Colonic mucosa (tissue), 4 donors: ENCODE measurements around the gene PCGF2. TPM values are rescaled to one million over a fixed set of nuclear protein-coding genes. Genes with fewer than 3 reads are reported as not detected.

Experiments
- DNase-seq: peaks from one replicate; pipeline ENCODE4 v3.0.0-alpha.2; 2020
- H3K27ac ChIP-seq: fragments of 200-600 bp; one replicate; pipeline ENCODE4 v1.8.0; 2021
- H3K27me3 ChIP-seq: fragments of 200-600 bp; one replicate; pipeline ENCODE4 v1.8.0; 2021
- H3K36me3 ChIP-seq: fragments of 200-600 bp; one replicate; pipeline ENCODE4 v1.8.0; 2021
- H3K4me1 ChIP-seq: fragments of 200-600 bp; one replicate; pipeline ENCODE4 v1.8.0; 2021; ENCODE audit warnings: mild to moderate bottlenecking
- H3K4me3 ChIP-seq: fragments of 200-600 bp; one replicate; pipeline ENCODE4 v1.8.0; 2021
- H3K9ac ChIP-seq, 2 donors: one replicate each; pipeline ENCODE4 v1.7.0; 2013; ENCODE audit warnings: control low read depth in 2 of 2, low read depth in 2 of 2, low read length in 2 of 2
- H3K9me3 ChIP-seq: fragments of 200-600 bp; one replicate; pipeline ENCODE4 v1.8.0; 2021
- intact Hi-C: fragments of 100-400 bp; cut with DNase I; formaldehyde crosslinking; loops from one replicate; pipeline ENCODE4 v1.14.1; 2022
- total RNA-seq, 2 donors: library from RNA; stranded (reverse); fragmentation: NEBNext Ultra II Directional in 1 of 2; extraction: Animal tissue kit (Norgen Biotek cat#: 25700) in 1 of 2; gene quantifications; one replicate each; pipeline ENCODE4 v1.2.1, GENCODE V29; 2021
- TF ChIP-seq, protein P1 (sequence below): fragments of 200-600 bp; IDR thresholded peaks from one replicate; pipeline ENCODE4 v1.8.0; 2022; ENCODE audit warnings: antibody characterized with exemption, mild to moderate bottlenecking
- donor health status: healthy.
- donor health status: DM: no; HTN: no; CAD: no.
- donor health status: DM: no; HTN: no; CAD: no.

PCGF2 gene
- total RNA-seq, 2 donors from 2014 or later = 27.2 to 45.5 TPM

DNA sequence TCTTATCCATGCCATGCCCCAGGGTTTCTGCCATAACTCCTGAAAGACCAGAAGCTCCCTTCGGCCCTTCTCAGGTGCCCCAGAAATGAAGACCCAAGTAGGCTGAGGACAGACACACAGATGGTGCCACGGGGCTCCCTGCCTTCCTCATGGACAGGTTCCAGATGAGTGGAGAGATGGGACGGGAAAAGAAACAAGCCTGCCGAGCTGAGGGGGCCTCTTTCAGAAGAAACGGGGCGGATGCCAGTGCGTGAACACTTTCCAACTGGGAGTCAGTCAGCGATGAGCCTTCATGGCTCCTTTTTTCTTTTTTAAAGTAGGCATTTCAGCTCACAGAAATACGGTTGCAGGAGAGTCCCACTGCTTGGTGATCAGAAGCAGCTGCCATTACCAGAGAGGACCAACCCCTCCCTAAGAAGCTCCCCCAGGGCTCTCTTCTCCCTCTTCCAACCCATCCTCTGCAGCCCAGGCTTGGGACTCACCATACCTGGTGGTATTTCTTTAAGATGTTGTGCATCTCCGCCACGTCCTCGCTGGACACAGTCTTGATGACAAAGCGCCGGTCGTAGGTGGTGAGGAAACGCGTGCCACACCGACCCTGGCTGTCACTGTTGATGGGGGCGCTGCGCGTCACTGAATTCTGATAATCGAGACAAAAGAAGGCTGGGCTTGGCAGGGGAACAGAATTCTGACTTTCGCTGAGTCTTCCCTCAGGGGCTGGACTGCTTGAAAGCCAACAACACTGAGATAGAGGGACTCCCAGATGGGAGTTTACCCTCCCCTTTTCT, 32.0 kb upstream of the PCGF2 start:
- H3K4me1 ChIP-seq = no peaks in the 10 kb centered on the region
- no peaks in the 10 kb centered on the region for H3K9me3 ChIP-seq
- H3K27ac ChIP-seq = no peak overlapping the region
- H3K27me3 ChIP-seq = no peaks in the 10 kb centered on the region
- no peak overlapping the region for H3K4me3 ChIP-seq
- intact Hi-C loops = no loop called here
- H3K36me3 ChIP-seq = peaks cover 15% of the 10 kb centered on the region
- DNase-seq = no peak
- no peak overlapping the region for H3K9ac ChIP-seq
- TF ChIP-seq, protein P1, sequence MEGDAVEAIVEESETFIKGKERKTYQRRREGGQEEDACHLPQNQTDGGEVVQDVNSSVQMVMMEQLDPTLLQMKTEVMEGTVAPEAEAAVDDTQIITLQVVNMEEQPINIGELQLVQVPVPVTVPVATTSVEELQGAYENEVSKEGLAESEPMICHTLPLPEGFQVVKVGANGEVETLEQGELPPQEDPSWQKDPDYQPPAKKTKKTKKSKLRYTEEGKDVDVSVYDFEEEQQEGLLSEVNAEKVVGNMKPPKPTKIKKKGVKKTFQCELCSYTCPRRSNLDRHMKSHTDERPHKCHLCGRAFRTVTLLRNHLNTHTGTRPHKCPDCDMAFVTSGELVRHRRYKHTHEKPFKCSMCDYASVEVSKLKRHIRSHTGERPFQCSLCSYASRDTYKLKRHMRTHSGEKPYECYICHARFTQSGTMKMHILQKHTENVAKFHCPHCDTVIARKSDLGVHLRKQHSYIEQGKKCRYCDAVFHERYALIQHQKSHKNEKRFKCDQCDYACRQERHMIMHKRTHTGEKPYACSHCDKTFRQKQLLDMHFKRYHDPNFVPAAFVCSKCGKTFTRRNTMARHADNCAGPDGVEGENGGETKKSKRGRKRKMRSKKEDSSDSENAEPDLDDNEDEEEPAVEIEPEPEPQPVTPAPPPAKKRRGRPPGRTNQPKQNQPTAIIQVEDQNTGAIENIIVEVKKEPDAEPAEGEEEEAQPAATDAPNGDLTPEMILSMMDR = no peak

DNA sequence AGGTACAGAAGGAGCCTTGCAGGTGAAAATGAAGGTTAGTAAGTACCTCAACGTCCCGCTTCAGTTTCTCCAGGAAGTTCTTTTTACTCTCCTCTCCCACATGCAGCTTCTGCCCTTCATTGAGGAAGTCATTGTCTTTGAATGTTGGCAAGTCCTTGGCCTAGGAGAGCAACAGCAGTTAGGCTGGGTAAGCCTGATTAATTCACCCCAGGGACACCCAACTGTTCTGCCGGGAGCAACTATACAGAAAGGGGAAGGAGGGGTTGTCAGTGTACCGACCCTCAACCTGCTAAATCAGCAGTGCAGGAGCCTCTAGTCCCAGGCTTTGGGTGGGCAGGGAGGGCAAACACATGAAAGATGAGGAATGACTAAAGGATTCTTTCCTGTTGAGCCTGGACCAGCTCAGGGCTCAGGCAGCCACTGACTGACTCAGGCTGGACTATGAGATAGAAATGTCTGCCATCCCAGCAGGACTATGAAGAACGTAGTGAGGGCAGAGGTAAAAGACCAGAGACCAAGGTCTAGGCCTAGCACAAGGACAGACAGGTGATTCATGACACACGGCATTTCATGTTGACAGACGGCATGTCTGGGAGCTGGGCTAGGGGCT, 29.6 kb upstream of the PCGF2 start:
- no peaks in the 10 kb centered on the region for H3K4me1 ChIP-seq
- no peaks in the 10 kb centered on the region for H3K27me3 ChIP-seq

DNA sequence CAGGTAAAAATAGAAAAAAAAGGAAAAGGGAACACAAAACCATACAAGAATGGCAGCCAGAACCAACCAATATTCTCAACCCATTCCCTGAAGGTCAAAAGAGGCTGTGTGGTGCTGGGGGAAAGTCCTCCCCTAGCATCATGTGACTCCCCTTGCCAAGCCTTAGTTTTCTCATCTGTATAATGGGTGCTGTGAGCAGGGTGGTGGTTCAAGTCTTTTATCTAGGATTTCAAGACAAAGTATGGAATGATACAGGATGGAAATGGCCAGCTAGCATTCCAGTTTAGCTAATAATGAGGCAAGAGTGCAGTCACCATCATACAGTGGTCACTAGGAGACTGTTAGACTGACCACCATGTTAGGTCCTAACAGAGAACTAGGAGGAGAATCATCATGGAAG, 25.1 kb upstream of the PCGF2 start:
- Histone ChIP-seq H3K36me3 (peaks cover 14% of the 10 kb centered on the region), H3K9ac (no peak overlapping the region), H3K27ac (no peak overlapping the region), H3K27me3 (no peaks in the 10 kb centered on the region), H3K9me3 (no peaks in the 10 kb centered on the region), H3K4me1 (no peaks in the 10 kb centered on the region), H3K4me3 (no peak overlapping the region)
- intact Hi-C loops = no loop called here
- DNase-seq = no peak
- TF ChIP-seq, protein P1 = no peak

More for the DNA sequence above, 29.6 kb upstream of the PCGF2 start:
- TF ChIP-seq, protein P1 = no peak
- H3K9me3 ChIP-seq = no peaks in the 10 kb centered on the region
- intact Hi-C loops = no loop called here
- DNase-seq = no peak
- no peak overlapping the region for H3K4me3 ChIP-seq
- peaks cover 15% of the 10 kb centered on the region for H3K36me3 ChIP-seq
- H3K9ac ChIP-seq = no peak overlapping the region
- H3K27ac ChIP-seq = no peak overlapping the region

DNA sequence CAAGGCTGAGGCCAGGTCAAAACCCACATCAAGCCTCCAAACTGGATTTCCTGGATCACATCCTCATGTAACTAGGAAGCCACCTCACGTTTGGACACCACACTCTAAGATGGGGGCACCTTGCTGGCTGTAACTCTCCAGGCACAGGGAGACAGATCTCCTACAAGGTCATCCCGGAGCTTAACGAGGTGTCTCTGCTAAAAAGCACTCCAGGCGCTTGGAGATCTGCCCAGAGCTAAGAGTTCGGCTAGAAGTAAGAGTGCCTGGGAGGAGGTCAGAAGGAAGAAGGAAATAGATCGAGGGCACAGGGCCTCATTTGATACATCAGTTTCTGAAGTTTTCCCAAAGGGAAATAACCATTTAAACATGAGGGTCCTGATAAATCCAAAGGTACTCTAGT, 20.3 kb upstream of the PCGF2 start:
- intact Hi-C loops = no loop called here
- H3K4me1 ChIP-seq = no peaks in the 10 kb centered on the region
- TF ChIP-seq, protein P1 = no peak
- H3K36me3 ChIP-seq = peaks cover 11% of the 10 kb centered on the region
- no peaks in the 10 kb centered on the region for H3K27me3 ChIP-seq
- H3K9ac ChIP-seq = no peak overlapping the region
- H3K4me3 ChIP-seq = no peak overlapping the region
- H3K27ac ChIP-seq = no peak overlapping the region
- no peak for DNase-seq
- H3K9me3 ChIP-seq = no peaks in the 10 kb centered on the region

DNA sequence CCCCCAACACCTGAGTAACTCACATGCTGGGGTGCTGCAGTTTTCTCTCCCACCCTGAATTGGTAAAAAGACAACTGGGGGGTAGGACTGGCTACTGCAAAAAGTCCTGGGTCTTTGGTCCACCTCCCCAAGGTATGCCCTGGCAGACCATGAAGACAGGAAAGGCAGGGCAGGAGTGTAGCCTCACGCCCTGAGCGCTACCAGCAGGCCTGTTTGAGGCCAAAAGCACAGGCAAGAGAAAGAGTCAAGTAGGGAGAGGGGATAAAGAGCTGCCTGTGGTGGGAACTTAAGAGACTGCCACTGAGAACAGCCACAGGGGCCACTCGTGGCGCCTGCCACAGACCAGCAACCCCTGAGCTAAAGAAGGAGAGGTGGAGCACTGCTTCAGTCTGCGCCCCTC, 18.2 kb upstream of the PCGF2 start:
- no peak overlapping the region for H3K9ac ChIP-seq
- DNase-seq = no peak
- H3K9me3 ChIP-seq = no peaks in the 10 kb centered on the region
- no peak overlapping the region for H3K27ac ChIP-seq
- no peaks in the 10 kb centered on the region for H3K4me1 ChIP-seq
- H3K27me3 ChIP-seq = no peaks in the 10 kb centered on the region
- peaks cover 11% of the 10 kb centered on the region for H3K36me3 ChIP-seq
- H3K4me3 ChIP-seq = no peak overlapping the region
- TF ChIP-seq, protein P1 = no peak
- intact Hi-C loops = no loop called here
